Liver (tissue), 9 donors: ENCODE results near the gene DCAF8. TPM values are rescaled to one million over a fixed set of nuclear protein-coding genes. Genes with fewer than 3 reads are reported as not detected.

ENCODE experiments used
- DNase-seq: peaks from one replicate; pipeline ENCODE4 v3.0.0-alpha.2; 2017; ENCODE audit warnings: low spot score
- H3K27ac ChIP-seq, 2 donors: one replicate each; pipeline ENCODE4 v1.7.0; 2013; ENCODE audit warnings: inconsistent platforms in 2 of 2, low read length in 2 of 2, control low read depth in 1 of 2, low read depth in 1 of 2, mild to moderate bottlenecking in 1 of 2
- H3K27me3 ChIP-seq, 4 donors: one replicate each; pipeline versions ENCODE4 v1.6.1 to v1.7.0; 2013; ENCODE audit warnings: low read length in 3 of 4, inconsistent platforms in 1 of 4, mild to moderate bottlenecking in 1 of 4, moderate library complexity in 1 of 4; ENCODE audit not compliant: control insufficient read depth in 4 of 4, insufficient read depth in 4 of 4
- H3K36me3 ChIP-seq, 4 donors: one replicate each; pipeline versions ENCODE4 v1.6.1 to v1.7.0; 2013; ENCODE audit warnings: low read length in 3 of 4, mild to moderate bottlenecking in 3 of 4, low read depth in 1 of 4, moderate library complexity in 1 of 4; ENCODE audit not compliant: control insufficient read depth in 4 of 4, insufficient read depth in 3 of 4
- H3K4me1 ChIP-seq, 4 donors: one replicate each; pipeline versions ENCODE4 v1.6.1 to v1.7.0; 2013; ENCODE audit warnings: low read length in 3 of 4, mild to moderate bottlenecking in 3 of 4, moderate library complexity in 1 of 4; ENCODE audit not compliant: control insufficient read depth in 4 of 4, insufficient read depth in 4 of 4
- H3K4me3 ChIP-seq, 3 donors: one replicate each; pipeline versions ENCODE4 v1.6.1 to v1.7.0; 2013; ENCODE audit warnings: low read length in 3 of 3, control low read depth in 1 of 3, low read depth in 1 of 3, mild to moderate bottlenecking in 1 of 3
- H3K9ac ChIP-seq, 2 donors: one replicate each; pipeline ENCODE4 v1.7.0; 2013; ENCODE audit warnings: low read length in 2 of 2, mild to moderate bottlenecking in 2 of 2, moderate library complexity in 2 of 2, control low read depth in 1 of 2, low read depth in 1 of 2
- H3K9me3 ChIP-seq, 4 donors: one replicate each; pipeline versions ENCODE4 v1.6.1 to v1.7.0; 2013; ENCODE audit warnings: low read length in 3 of 4; ENCODE audit not compliant: control insufficient read depth in 4 of 4
- ATF3 ChIP-seq: IDR thresholded peaks from 2 replicates; pipeline ENCODE4 v1.6.1; 2016; ENCODE audit warnings: antibody characterized with exemption
- CTCF ChIP-seq: fragments of 150-350 bp; IDR thresholded peaks from 2 replicates; pipeline ENCODE4 v1.5.1; 2017; ENCODE audit warnings: improper control_type of control experiment, low read depth, low read length; ENCODE audit not compliant: missing input control
- EGR1 ChIP-seq, 2 donors: IDR thresholded peaks; 2 replicates each; pipeline ENCODE4 v1.6.1; 2016 to 2018; ENCODE audit warnings: antibody characterized with exemption in 2 of 2, low read depth in 2 of 2
- FOXA1 ChIP-seq: IDR thresholded peaks from 2 replicates; pipeline ENCODE4 v1.6.1; 2016; ENCODE audit warnings: antibody characterized with exemption
- FOXA2 ChIP-seq: IDR thresholded peaks from 2 replicates; pipeline ENCODE4 v1.6.1; 2016; ENCODE audit warnings: antibody characterized with exemption
- GABPA ChIP-seq, 2 donors: IDR thresholded peaks in 1 of 2; conservative IDR thresholded peaks in 1 of 2; 2 replicates each; pipeline ENCODE4 v1.6.1; 2016; ENCODE audit warnings: antibody characterized with exemption in 2 of 2, mild to moderate bottlenecking in 1 of 2, moderate library complexity in 1 of 2
- HNF4A ChIP-seq, 2 donors: conservative IDR thresholded peaks; 2 replicates each; pipeline ENCODE4 v1.6.1; 2016; ENCODE audit warnings: antibody characterized with exemption in 2 of 2, mild to moderate bottlenecking in 2 of 2
- HNF4G ChIP-seq: IDR thresholded peaks from 2 replicates; pipeline ENCODE4 v1.6.1; 2016; ENCODE audit warnings: antibody characterized with exemption
- JUND ChIP-seq, 2 donors: IDR thresholded peaks; 2 replicates each; pipeline ENCODE4 v1.6.1; 2016; ENCODE audit warnings: antibody characterized with exemption in 2 of 2
- MAX ChIP-seq: IDR thresholded peaks from 2 replicates; pipeline ENCODE4 v1.6.1; 2016; ENCODE audit warnings: antibody characterized with exemption
- NR2F2 ChIP-seq: IDR thresholded peaks from 2 replicates; pipeline ENCODE4 v1.6.1; 2016; ENCODE audit warnings: antibody characterized with exemption
- RAD21 ChIP-seq, 2 donors: IDR thresholded peaks; 2 replicates each; pipeline ENCODE4 v1.6.1; 2016; ENCODE audit warnings: antibody characterized with exemption in 2 of 2, mild to moderate bottlenecking in 2 of 2
- REST ChIP-seq: IDR thresholded peaks from 2 replicates; pipeline ENCODE4 v1.6.1; 2016; ENCODE audit warnings: antibody characterized with exemption, mild to moderate bottlenecking
- RXRA ChIP-seq, 2 donors: IDR thresholded peaks; 2 replicates each; pipeline ENCODE4 v1.6.1; 2017 to 2018; ENCODE audit warnings: antibody characterized with exemption in 2 of 2, mild to moderate bottlenecking in 1 of 2
- SP1 ChIP-seq: IDR thresholded peaks from 2 replicates; pipeline ENCODE4 v1.6.1; 2018; ENCODE audit warnings: antibody characterized with exemption, mild to moderate bottlenecking
- TAF1 ChIP-seq: conservative IDR thresholded peaks from 2 replicates; pipeline ENCODE4 v1.6.1; 2016; ENCODE audit warnings: antibody characterized with exemption, mild to moderate bottlenecking
- YY1 ChIP-seq: IDR thresholded peaks from 2 replicates; pipeline ENCODE4 v1.6.1; 2016; ENCODE audit warnings: antibody characterized with exemption, mild to moderate bottlenecking
- ZBTB33 ChIP-seq: IDR thresholded peaks from 2 replicates; pipeline ENCODE4 v1.6.1; 2016; ENCODE audit warnings: antibody characterized with exemption
- WGBS: extraction: QIAGEN DNeasy Blood & Tissue Kit; methylation state at CpG from one replicate; pipeline ENCODE4 v1.1.7; 2013; 5-methylcytosine and 5-hydroxymethylcytosine counted together
- polyA plus RNA-seq, 2 donors: library from polyadenylated mRNA; stranded (reverse) in 1 of 2; unstranded in 1 of 2; fragments of 200-250 nt in 1 of 2; fragments of >200 nt in 1 of 2; fragmentation: Nextera tagmentation in 1 of 2; extraction: Ambion mirVana in 1 of 2; gene quantifications; one replicate each; pipeline versions ENCODE4 v1.2.1 to v1.2.3, GENCODE V29; 2013 to 2015
- total RNA-seq, 2 donors: library from RNA; depleted of rRNA; stranded (reverse); fragments of >200 nt; gene quantifications; one replicate each; pipeline ENCODE4 v1.2.3, GENCODE V29; 2014
- donor health status: healthy.
- donor health status: healthy.
- donor health status: healthy.
- donor health status: healthy.
- donor health status: healthy.

Gene DCAF8
- total and polyA plus RNA-seq, 4 donors: 80.3 to 199 (median 102) TPM

- no peak for TF ChIP-seq ATF3
- no peak for TF ChIP-seq RXRA (IDR thresholded peaks at IDR 0.05)
- no peak for TF ChIP-seq GABPA (IDR thresholded peaks at IDR 0.05 in 1 of 2, conservative IDR thresholded peaks at IDR 0.05 in 1 of 2)
- TF ChIP-seq FOXA1: no peak
- no peak for TF ChIP-seq TAF1
- peak; percentile 17 for DNase-seq
- Histone ChIP-seq H3K27ac (no peak overlapping the region), H3K36me3 (peaks cover 17 to 67% (median 49%) of the 10 kb centered on the region in 4 donors), H3K9me3 (no peaks in the 10 kb centered on the region), H3K4me3 (no peak overlapping the region), H3K27me3 (no peaks in the 10 kb centered on the region), H3K4me1 (peaks cover 0 to 32% (median 15%) of the 10 kb centered on the region in 4 donors), H3K9ac (no peak overlapping the region)
- 82% methylated on average over 3 of the region's 3 CpGs for WGBS
These were observed 47.7 kb downstream of the DCAF8 start for GRCh38 chr1:160214481-160215140.

GRCh38 chr1:160211046-160211790 is 51.1 kb downstream of the DCAF8 start:
- Histone ChIP-seq H3K36me3 (peaks cover 11 to 40% (median 28%) of the 10 kb centered on the region in 4 donors), H3K27me3 (no peaks in the 10 kb centered on the region), H3K4me3 (no peak overlapping the region), H3K27ac (no peak overlapping the region), H3K9me3 (no peaks in the 10 kb centered on the region), H3K4me1 (peaks cover 0 to 21% (median 5%) of the 10 kb centered on the region in 4 donors), H3K9ac (no peak overlapping the region)
- no peak for TF ChIP-seq JUND (IDR thresholded peaks at IDR 0.05)
- TF ChIP-seq CTCF: no peak
- TF ChIP-seq ZBTB33: no peak
- TF ChIP-seq GABPA (IDR thresholded peaks at IDR 0.05 in 1 of 2, conservative IDR thresholded peaks at IDR 0.05 in 1 of 2): no peak
- TF ChIP-seq HNF4A (conservative IDR thresholded peaks at IDR 0.05): no peak
- TF ChIP-seq RXRA (IDR thresholded peaks at IDR 0.05): no peak
- TF ChIP-seq FOXA1: no peak
- TF ChIP-seq TAF1: no peak
- no peak for TF ChIP-seq YY1
- TF ChIP-seq FOXA2: no peak
- no peak for TF ChIP-seq ATF3
- no peak for TF ChIP-seq REST
- no peak for TF ChIP-seq HNF4G
- no peak for TF ChIP-seq MAX
- no peak for TF ChIP-seq NR2F2
- TF ChIP-seq RAD21 (IDR thresholded peaks at IDR 0.05): no peak
- TF ChIP-seq EGR1 (IDR thresholded peaks at IDR 0.05; ENCODE audit: low read depth in 2 of 2): no peak
- TF ChIP-seq SP1: no peak
- no peak for DNase-seq
- WGBS: 93% methylated on average over 10 of the region's 10 CpGs
